SK-N-SH treated with all-trans-retinoic acid at 6 μM for 48 hours (cell line): ENCODE results near the gene AK1.
"Not testable (repeated sequence)": the region's sequence is repeated elsewhere in the genome, so short reads cannot be mapped to it uniquely, and the experiment has no call there.

ENCODE experiments used
- ATAC-seq: fragments of 200-7000 bp; cut with Tn5 transposase; 3 replicates; pipeline ENCODE4 v1.9.1; 2020; ENCODE audit warnings: mild to moderate bottlenecking, moderate library complexity
- ARNTL ChIP-seq: fragments of 450-650 bp; formaldehyde crosslinking; IDR thresholded peaks from 2 replicates; pipeline ENCODE4 v1.5.0; 2020; ENCODE audit warnings: low read depth, mild to moderate bottlenecking, moderate library complexity, borderline replicate concordance
- BACH2 ChIP-seq: fragments of 250-450 bp; sonication (Bioruptor Pico); IDR thresholded peaks from 2 replicates; pipeline ENCODE4 v1.9.0; 2021; ENCODE audit warnings: mild to moderate bottlenecking, borderline replicate concordance
- CSDC2 ChIP-seq: fragments of 250-450 bp; sonication (Bioruptor Pico); IDR thresholded peaks from 2 replicates; pipeline ENCODE4 v1.5.0; 2020; ENCODE audit warnings: mild to moderate bottlenecking, moderate library complexity
- CSRNP3 ChIP-seq: fragments of 250-450 bp; sonication (Bioruptor Pico); IDR thresholded peaks from 2 replicates; pipeline ENCODE4 v1.5.1; 2021; ENCODE audit warnings: mild to moderate bottlenecking, moderate library complexity
- ESRRG ChIP-seq: fragments of 250-450 bp; sonication (Bioruptor Pico); IDR thresholded peaks from 2 replicates; pipeline ENCODE4 v1.6.1; 2021; ENCODE audit warnings: mild to moderate bottlenecking
- GLIS3 ChIP-seq: fragments of 250-450 bp; sonication (Bioruptor Pico); IDR thresholded peaks from 2 replicates; pipeline ENCODE4 v1.5.0; 2020; ENCODE audit warnings: mild to moderate bottlenecking, moderate library complexity
- ISL1 ChIP-seq: fragments of 250-450 bp; sonication (Bioruptor Pico); IDR thresholded peaks from 2 replicates; pipeline ENCODE4 v2.1.2; 2022; ENCODE audit warnings: mild to moderate bottlenecking, moderate library complexity
- OSR1 ChIP-seq: fragments of 250-450 bp; sonication (Bioruptor Pico); IDR thresholded peaks from 2 replicates; pipeline ENCODE4 v1.8.0; 2022; ENCODE audit warnings: moderate library complexity, mild to moderate bottlenecking, inconsistent platforms
- PATZ1 ChIP-seq: fragments of 250-450 bp; sonication (Bioruptor Pico); IDR thresholded peaks from 2 replicates; pipeline ENCODE4 v1.8.0; 2020; ENCODE audit warnings: mild to moderate bottlenecking, moderate library complexity, borderline replicate concordance
- PPARA ChIP-seq: fragments of 250-450 bp; sonication (Bioruptor Pico); IDR thresholded peaks from 2 replicates; pipeline ENCODE4 v1.5.0; 2020; ENCODE audit warnings: mild to moderate bottlenecking, borderline replicate concordance
- RARB ChIP-seq: fragments of 250-450 bp; sonication (Bioruptor Pico); IDR thresholded peaks from 2 replicates; pipeline ENCODE4 v1.8.0; 2021; ENCODE audit warnings: mild to moderate bottlenecking, moderate library complexity
- SNAI2 ChIP-seq: fragments of 250-450 bp; sonication (Bioruptor Pico); IDR thresholded peaks from 2 replicates; pipeline ENCODE4 v1.5.0; 2020; ENCODE audit warnings: mild to moderate bottlenecking, moderate library complexity
- TCF4 ChIP-seq: fragments of 250-450 bp; sonication (Bioruptor Pico); IDR thresholded peaks from 2 replicates; pipeline ENCODE4 v1.8.0; 2021; ENCODE audit warnings: mild to moderate bottlenecking, moderate library complexity, borderline replicate concordance
- TOX ChIP-seq: fragments of 250-450 bp; sonication (Bioruptor Pico); IDR thresholded peaks from 2 replicates; pipeline ENCODE4 v1.8.0; 2021; ENCODE audit warnings: mild to moderate bottlenecking, moderate library complexity, borderline replicate concordance
- ZC3H10 ChIP-seq: fragments of 250-450 bp; sonication (Bioruptor Pico); IDR thresholded peaks from 2 replicates; pipeline ENCODE4 v1.5.1; 2021; ENCODE audit warnings: mild to moderate bottlenecking, moderate library complexity
- ZFP3 ChIP-seq: fragments of 250-450 bp; sonication (Bioruptor Pico); IDR thresholded peaks from 2 replicates; pipeline ENCODE4 v1.5.0; 2020; ENCODE audit warnings: mild to moderate bottlenecking, moderate library complexity
- ZFP30 ChIP-seq: fragments of 450-650 bp; formaldehyde crosslinking; IDR thresholded peaks from 2 replicates; pipeline ENCODE4 v1.5.0; 2022; ENCODE audit warnings: mild to moderate bottlenecking, moderate library complexity
- ZNF565 ChIP-seq: fragments of 450-650 bp; formaldehyde crosslinking; conservative IDR thresholded peaks from 2 replicates; pipeline ENCODE4 v1.5.0; 2020; ENCODE audit warnings: low read depth, mild to moderate bottlenecking, moderate library complexity
- ZNF8 ChIP-seq: fragments of 450-650 bp; formaldehyde crosslinking; IDR thresholded peaks from 2 replicates; pipeline ENCODE4 v1.5.0; 2020; ENCODE audit warnings: mild to moderate bottlenecking, moderate library complexity
- TF ChIP-seq, protein P1 (sequence below): fragments of 250-450 bp; sonication (Bioruptor Pico); IDR thresholded peaks from 2 replicates; pipeline ENCODE4 v1.8.0; 2021; ENCODE audit warnings: low read depth, mild to moderate bottlenecking, moderate library complexity, borderline replicate concordance
- TF ChIP-seq, protein P2 (sequence below): fragments of 250-450 bp; sonication (Bioruptor Pico); IDR thresholded peaks from 2 replicates; pipeline ENCODE4 v1.5.0; 2020; ENCODE audit warnings: mild to moderate bottlenecking, moderate library complexity

Gene AK1

GRCh38 chr9:127883959-127884358 is 6.5 kb upstream of the AK1 start:
- no peak for TF ChIP-seq TOX (CRISPR knock-in tag)
- peak; percentile 70 for TF ChIP-seq ZFP3
- no peak for ATAC-seq

- not testable (repeated sequence) for ATAC-seq
Observed at GRCh38 chr9:127881715-127882114, 4.2 kb upstream of the AK1 start.

GRCh38 chr9:127880143-127880542 is 2.7 kb upstream of the AK1 start:
- TF ChIP-seq, protein P1, sequence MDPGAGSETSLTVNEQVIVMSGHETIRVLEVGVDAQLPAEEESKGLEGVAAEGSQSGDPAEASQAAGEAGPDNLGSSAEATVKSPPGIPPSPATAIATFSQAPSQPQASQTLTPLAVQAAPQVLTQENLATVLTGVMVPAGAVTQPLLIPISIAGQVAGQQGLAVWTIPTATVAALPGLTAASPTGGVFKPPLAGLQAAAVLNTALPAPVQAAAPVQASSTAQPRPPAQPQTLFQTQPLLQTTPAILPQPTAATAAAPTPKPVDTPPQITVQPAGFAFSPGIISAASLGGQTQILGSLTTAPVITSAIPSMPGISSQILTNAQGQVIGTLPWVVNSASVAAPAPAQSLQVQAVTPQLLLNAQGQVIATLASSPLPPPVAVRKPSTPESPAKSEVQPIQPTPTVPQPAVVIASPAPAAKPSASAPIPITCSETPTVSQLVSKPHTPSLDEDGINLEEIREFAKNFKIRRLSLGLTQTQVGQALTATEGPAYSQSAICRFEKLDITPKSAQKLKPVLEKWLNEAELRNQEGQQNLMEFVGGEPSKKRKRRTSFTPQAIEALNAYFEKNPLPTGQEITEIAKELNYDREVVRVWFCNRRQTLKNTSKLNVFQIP (CRISPR knock-in tag): no peak
- TF ChIP-seq PATZ1 (CRISPR knock-in tag): no peak
- TF ChIP-seq ESRRG (CRISPR knock-in tag): no peak
- ATAC-seq: no peak

DNA sequence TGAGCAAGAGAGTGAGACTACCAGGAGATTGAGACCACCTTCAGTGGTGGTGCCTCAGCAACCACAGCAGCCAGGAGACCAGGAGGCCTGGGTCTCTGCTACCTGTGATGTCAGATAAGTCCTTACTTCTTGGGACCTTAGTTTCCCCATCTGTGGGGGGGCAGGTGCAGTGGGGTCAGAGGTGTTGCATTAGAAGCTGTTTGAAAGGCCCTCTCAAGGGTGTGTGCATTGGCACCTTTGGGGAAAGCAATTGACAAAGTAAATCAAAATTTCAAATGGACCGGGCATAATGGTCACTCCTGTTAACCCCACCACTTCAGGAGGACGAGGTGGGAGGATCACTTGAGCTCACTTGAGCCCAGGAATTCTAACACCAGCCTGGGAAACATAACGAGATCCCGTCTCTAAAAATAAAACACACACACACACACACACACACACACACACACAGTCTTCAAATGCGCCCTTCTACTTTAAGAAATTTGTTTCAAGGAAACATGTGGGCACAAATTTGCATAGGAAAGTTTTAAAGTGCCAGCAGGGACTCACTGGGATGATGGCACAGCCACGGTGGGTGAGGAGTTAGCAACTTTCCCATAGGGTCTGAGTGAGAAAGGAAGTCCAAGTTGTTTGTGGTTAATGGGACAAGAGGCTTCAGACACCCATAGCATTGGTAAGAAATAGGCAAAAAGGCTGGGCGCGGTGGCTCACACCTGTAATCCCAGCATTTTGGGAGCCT is 1.3 kb upstream of the AK1 start:
- no peak for ATAC-seq
- TF ChIP-seq BACH2 (CRISPR knock-in tag): no peak
- TF ChIP-seq ZNF8 (CRISPR knock-in tag): no peak
- TF ChIP-seq, protein P2, sequence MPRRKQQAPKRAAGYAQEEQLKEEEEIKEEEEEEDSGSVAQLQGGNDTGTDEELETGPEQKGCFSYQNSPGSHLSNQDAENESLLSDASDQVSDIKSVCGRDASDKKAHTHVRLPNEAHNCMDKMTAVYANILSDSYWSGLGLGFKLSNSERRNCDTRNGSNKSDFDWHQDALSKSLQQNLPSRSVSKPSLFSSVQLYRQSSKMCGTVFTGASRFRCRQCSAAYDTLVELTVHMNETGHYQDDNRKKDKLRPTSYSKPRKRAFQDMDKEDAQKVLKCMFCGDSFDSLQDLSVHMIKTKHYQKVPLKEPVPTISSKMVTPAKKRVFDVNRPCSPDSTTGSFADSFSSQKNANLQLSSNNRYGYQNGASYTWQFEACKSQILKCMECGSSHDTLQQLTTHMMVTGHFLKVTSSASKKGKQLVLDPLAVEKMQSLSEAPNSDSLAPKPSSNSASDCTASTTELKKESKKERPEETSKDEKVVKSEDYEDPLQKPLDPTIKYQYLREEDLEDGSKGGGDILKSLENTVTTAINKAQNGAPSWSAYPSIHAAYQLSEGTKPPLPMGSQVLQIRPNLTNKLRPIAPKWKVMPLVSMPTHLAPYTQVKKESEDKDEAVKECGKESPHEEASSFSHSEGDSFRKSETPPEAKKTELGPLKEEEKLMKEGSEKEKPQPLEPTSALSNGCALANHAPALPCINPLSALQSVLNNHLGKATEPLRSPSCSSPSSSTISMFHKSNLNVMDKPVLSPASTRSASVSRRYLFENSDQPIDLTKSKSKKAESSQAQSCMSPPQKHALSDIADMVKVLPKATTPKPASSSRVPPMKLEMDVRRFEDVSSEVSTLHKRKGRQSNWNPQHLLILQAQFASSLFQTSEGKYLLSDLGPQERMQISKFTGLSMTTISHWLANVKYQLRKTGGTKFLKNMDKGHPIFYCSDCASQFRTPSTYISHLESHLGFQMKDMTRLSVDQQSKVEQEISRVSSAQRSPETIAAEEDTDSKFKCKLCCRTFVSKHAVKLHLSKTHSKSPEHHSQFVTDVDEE: no peak
- no peak for TF ChIP-seq OSR1 (CRISPR knock-in tag)
- TF ChIP-seq SNAI2 (CRISPR knock-in tag): no peak
- no peak for TF ChIP-seq ZFP30 (CRISPR knock-in tag)
- no peak for TF ChIP-seq ZC3H10 (CRISPR knock-in tag)

GRCh38 chr9:127878001-127878651 is 651 bp upstream of the AK1 start:
- peak; percentile 16 for ATAC-seq
- TF ChIP-seq TCF4 (CRISPR knock-in tag) (no peak), GLIS3 (CRISPR knock-in tag) (no peak), CSDC2 (CRISPR knock-in tag) (no peak), ZNF8 (CRISPR knock-in tag) (no peak), OSR1 (CRISPR knock-in tag) (no peak), ZNF565 (CRISPR knock-in tag) (no peak), ARNTL (CRISPR knock-in tag) (no peak), ZFP3 (no peak), ZFP30 (CRISPR knock-in tag) (no peak), CSRNP3 (CRISPR knock-in tag) (no peak), BACH2 (CRISPR knock-in tag) (no peak), SNAI2 (CRISPR knock-in tag) (no peak), RARB (no peak), ZC3H10 (CRISPR knock-in tag) (no peak), ISL1 (CRISPR knock-in tag) (no peak), PPARA (CRISPR knock-in tag) (no peak)
- TF ChIP-seq, protein P1 (CRISPR knock-in tag): no peak
- TF ChIP-seq, all 23 proteins: peak for 0
